Measurements from ENCODE around the gene NKX2-3.
A peak's percentile ranks its signal among the peaks of the same experiment; 100 is the strongest.

NKX2-3 gene

DNA sequence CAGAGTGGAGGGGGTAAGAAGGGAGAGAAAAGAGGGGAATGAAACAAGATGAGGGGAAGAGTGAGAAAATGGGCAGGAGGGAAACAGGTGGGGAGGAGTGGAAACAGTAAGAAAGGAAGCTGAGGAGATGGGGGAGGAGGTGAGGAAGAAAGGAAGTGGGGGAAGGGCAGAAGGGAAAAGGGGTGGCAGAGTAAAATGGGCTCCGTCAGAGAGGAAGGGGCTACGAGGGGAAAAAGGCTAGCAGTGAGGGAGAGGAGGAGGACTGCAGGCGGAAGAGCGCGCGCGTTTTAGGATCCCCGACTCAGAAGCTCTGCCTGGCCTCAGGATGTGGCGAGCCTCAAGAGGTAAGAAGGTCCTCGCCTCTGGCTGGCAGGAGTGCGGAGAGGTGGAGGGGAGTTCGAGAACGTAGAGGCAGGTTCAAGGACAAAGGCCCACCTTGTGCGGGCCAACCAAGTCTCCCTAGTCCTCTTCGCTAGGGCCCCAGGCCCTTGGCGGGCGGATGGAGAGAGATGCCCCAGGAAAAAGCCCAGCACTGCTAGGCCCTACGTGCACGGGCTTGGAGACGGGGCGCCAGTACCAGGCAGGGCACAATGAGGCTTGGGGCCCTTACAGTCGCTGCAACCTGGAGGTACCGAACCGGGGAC is 5.8 kb upstream of the NKX2-3 start:
- no peak for DNase-seq (ENCODE audit: low spot score)

DNA sequence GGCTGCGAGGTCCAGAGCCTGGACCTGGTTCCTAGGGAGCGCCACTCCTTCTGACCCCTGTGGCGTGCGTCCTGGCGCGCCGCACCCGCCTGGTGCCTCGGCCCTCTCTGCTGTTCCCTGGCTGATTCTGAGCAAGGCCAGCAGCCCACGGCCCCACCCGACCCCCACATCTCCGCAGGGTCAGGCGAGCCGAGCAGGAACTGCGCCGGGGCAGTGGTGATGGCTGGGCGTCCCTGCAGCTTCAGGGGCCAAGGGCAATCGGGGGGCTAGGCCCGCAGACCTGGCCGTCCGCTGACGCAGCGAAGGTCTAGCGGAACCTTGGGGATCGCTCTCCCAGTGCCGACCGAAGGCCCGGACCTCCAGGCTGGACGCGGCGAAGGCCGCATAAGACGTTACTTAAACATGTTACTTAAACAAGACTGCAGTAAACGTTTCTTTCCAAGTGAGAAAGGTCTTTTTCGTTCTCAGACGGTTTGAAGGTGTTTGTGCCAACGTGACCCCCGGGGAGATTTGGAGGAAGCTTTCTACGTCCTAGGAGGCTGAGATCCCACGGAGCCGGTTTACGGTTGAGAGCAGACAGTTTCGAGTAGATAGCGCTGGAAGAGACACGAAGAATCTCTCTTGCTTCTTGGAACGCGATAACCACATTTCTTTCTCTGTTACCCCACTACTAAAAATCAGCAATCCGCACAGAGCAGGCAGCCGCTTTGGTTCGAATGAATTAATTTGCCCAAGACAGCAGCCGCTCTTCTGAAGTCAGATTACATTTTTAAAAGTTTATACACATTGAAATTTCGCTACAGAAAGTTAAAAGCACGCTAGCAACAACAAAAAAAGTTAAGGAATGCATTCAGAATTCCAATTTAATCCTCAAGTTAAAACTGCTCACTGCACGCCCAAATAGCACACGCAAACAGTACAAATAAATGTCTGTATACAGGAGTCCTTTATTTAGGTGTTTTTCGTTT is 4.9 kb upstream of the NKX2-3 start:
- DNase-seq (ENCODE audit: low spot score): no peak

DNA sequence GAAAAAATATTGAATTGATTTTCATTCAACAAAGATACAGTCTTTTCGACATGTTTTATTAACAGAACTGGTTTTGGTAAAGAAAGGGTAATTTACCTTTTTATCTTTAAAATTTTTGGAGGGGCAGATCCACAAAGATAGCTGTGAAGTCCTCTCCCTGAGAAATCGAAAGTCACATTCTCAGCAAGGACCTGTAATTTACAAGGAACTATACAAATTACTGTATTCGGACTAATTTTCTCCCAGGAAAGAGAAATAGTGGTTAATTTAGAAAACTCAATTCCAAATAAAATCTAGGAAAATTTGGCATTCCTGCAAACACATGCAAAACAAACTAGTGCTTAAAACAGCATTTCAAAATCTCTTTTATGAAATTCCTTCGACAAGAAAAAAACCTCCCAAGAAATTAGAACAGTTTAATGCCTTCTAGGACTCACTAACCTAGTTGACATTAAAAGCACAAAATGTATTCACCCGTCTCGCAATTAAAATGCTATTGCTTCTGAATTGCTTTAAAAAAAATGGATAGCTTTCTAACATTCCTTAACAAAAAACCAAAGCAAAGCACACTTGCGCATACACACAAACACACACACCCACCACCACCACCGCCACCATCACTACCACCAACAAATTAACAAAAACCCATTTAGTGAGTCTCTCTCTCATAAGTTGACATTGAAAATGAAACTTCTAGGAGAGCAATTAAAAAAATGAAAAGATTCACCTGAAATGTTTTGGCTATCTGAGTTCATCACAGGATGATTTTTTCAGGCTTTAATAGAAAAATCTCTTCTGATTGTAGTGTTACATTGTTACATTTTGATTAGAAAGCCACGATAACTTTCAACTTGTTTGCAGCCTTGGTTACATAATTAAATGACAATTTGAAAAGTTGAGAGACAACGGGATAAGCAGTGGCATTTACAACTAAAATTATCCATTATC is 4.0 kb upstream of the NKX2-3 start:
- no peak for DNase-seq (ENCODE audit: low spot score)

DNA sequence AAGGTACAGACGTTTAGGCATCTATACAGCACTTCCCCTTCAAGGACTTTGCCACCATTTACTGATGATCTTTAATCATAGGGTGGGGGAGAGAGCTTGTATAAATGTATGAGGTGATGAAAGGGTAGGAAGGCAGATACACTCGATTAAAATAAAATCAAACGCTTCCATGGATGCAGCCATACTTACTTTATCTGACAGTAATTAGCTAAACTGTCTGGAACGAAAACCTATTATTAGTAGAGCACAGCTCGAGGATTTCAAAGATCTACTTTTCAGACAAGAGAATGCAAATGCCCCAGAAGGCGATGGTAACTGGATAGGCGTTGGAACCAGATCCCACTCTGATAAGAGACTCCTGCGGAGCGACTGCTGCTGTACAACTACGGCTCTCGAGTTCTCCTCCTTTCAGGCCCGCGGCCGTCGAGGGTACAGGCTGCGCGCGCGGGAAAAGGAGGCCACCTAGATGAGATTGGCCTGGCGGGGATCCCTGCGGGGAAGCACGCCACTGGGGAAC is 3.1 kb upstream of the NKX2-3 start:
- no peak for DNase-seq (ENCODE audit: low spot score)

DNA sequence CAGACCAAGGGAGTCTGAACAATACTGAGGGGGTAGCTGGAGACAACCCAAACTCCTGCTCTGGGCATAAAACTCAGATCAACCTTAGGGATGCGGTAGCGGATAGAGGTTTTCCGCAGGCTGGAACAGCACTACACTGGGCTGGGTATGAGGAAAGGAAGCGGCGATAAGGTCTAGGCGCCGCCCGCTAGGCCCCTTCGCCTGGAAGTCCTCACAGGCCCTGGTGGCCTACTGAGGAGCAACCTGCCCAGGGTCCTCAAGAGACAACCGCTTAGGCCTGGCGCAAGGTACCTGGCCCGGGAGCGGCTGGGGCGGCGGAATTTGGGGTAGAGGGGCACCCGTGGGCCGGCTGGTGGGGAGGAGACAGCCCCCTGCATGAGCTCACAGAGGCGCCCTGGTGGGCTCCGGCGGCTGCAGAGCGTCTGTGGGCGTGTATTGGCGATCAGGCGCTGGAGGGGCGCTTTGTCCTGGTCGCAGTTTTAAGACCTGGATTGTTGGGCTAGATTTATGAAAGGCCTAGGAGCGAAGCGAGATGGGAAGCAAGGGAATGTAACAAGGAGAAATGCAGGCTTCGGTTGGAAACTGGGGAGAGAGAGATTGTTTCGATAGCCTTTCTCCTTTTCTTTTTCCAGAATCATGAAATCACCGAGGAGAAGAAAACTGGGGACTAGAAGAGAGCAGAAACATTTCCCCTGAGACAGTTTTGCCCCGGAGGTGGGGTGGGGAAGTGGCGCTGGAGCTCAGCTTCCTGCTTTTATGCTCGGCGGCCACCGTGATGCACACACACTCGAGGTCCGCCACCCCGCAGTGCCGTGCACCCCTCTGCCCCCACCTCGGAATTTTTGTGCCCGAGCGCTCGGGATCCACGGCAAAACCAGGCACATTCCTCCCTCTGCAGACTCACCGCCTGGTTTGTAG is 2.4 kb upstream of the NKX2-3 start:
- DNase-seq (ENCODE audit: low spot score): no peak

DNA sequence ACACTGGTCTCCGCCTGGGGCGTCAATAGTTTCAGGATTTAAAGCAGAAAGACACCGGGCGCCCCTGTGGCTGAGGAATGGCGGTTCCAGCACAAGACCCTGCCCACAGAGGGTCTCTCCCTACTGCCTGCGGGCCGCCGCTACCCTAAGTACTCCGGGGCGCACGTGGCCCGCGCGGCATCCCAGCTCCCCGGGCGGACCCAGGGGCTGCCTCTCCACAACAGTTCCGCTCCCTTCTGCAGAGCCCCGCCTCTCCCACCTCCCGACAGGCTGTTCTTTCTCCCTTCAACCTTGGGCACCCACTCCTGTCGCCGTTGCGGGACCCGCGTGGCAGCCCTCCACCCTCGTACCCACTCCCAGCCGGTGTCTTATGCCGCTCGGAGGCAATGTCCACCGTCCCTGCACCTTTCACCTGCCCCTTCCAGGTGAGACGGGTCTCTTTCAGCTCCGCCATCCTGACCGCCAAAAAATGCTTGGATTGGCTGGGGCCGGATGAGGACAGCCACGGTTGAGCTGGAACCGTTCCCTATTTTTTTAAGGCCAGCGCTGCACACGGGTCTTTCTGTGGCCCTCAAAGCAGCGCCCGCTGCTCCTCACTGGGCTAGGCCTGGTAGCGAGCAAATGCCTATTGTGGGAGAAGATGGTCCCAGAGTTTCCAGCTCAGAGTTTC is 1.6 kb upstream of the NKX2-3 start:
- no peak for DNase-seq (ENCODE audit: low spot score)

DNA sequence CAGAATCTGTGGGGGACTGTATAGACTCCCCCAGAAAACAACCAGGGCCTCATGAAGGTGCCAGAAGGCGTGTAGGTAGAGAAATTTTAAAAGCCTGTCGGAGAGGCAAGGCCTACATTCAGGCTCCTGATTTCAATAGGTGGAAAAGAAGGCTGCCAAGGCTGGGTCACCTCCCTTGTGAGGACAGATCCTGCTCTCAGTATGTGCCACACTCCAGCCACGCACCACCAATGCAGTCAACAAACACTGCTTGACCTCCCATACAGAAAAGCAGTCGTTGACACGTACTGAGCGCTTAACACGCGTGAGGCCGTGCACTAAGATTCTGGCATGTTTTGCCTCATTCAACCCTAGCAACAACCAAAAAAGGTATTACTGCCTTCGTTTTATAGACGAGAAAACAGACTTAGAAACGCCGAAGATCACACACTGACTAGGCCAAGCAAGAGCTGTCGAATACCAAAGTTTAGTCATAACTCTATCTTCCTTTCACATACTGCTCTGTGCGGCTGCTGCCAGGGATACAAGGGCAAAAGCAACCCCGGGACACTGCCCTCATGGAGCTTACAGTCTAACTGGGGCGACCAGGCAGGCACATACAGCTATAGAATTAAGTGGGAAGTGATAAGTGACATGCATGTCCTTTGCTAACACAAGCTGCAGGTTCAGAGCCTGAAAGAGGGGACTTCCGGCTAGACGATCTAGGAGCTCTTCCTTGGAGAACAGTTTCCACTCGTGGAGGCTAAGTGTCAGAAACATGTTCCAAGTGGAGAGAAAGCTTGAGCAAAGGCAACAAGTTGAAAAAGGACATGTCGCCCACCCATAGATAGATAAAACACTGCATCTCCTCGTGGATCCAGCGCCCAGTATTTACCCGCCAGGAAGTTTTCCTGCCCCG is 797 bp upstream of the NKX2-3 start:
- DNase-seq (ENCODE audit: low spot score): no peak

DNA sequence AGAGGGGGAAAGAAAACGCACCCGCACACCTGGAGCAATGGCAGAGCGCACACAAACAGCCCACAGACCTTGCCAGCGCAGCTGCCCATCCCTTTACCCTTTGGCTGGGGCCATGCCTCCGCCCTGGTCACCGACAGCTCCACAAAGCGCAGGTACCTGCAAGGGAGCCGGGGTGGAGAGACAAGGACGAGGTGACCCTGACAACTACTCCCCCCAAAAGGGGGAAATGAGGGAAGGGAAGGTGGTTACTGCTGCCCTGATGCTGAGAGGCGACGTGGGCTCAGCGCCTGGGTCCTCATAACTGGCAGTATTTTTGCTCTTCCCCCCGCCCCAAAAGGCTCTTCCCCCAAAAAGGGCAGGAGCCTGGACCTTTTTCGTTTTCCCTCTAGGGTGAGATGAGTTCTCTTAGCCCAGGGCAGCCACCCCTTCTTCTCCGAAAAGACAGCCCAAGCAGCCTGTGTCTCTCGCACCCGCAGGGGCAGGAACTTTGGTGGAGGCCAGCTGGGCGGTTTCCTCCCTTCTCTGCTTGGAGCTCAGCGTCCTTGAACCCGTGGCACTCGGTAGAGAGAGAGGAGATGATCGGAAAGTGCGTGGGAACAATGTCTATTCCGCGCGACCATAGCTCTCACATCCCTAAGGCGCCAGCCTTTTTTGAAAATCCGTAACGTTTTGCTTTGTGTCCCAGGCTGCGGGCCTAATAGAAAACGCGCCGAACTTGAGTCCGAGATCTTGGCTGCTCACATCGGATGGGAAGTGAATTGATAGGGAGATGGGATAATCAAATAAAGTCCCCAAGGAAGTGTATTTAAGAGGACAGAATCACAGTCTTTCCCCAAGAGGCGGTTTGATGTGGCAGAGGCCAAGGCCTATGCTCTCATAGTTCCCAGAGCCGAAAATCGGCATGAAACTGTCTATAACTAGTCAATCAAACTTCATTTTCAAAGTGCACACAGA is 1.0 kb downstream of the NKX2-3 start:
- no peak for DNase-seq (ENCODE audit: low spot score)

DNA sequence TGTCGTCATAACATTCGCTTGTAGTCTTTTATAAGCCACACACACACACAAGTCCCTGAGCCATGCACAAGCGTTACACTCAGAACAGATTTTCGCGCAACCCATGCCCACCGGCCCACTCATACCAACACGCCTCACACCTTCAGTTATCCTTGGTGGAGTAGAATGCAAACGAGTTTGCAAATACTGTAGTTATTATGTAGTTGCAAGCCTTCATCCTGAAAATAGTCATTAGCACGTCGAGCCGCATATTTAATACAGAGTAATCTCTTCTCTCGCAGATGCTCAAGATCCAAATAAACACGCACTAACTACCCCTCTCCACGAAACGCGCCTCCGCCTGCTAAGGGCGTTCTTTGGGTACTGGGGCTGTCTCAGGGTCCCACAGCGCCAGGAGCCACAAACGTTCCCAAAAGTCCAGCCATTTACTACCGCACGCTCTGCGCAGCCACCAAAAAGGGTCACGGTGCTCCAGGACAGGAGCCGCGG is 1.8 kb downstream of the NKX2-3 start:
- no peak for DNase-seq (ENCODE audit: low spot score)

DNA sequence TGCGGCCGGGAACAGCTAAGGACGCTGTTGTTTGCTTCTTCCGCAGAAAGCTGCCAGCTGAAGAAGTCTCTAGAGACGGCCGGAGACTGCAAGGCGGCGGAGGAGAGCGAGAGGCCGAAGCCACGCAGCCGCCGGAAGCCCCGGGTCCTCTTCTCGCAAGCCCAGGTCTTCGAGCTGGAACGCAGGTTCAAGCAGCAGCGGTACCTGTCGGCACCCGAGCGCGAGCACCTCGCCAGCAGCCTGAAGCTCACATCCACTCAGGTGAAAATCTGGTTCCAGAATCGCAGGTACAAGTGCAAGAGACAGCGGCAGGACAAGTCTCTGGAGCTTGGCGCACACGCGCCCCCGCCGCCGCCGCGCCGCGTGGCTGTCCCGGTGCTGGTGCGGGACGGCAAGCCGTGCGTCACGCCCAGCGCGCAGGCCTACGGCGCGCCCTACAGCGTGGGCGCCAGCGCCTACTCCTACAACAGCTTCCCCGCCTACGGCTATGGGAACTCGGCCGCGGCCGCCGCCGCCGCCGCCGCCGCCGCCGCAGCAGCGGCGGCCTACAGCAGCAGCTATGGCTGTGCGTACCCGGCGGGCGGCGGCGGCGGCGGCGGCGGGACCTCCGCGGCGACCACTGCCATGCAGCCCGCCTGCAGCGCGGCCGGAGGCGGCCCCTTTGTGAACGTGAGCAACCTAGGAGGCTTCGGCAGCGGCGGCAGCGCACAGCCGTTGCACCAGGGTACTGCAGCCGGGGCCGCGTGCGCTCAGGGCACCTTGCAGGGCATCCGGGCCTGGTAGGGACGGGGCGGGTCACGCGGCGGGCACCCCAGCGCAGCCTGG is 2.4 kb downstream of the NKX2-3 start:
- DNase-seq (ENCODE audit: low spot score): peak; percentile 66

DNA sequence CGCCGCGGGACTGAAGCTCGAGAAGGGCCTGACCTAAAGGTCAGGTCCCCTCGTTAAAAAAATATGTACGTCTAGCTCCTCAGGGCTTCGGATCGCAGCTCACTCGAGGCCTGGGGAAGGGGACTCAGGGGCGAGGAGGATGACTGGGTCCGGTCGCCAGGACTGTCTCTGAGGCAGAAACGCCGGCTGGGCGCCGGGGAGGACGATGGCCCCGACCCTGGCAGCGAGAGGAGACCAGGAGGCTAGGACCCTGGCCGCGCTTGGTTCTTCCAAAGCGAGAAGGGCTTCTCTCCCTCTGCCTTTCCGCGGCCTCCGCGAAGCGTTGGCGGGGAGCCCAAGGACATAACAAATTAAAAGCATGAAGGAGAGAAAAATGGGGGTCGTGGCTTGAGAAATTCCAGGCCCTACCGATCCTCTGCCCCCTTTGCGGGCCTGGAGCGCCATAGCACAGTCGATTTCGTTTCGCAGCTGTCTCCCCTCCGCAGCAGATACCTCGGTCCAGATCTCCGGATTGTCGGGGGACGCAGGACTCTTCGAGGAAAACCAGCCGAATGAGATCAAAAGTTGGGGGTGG is 3.1 kb downstream of the NKX2-3 start:
- no peak for DNase-seq (ENCODE audit: low spot score)

DNA sequence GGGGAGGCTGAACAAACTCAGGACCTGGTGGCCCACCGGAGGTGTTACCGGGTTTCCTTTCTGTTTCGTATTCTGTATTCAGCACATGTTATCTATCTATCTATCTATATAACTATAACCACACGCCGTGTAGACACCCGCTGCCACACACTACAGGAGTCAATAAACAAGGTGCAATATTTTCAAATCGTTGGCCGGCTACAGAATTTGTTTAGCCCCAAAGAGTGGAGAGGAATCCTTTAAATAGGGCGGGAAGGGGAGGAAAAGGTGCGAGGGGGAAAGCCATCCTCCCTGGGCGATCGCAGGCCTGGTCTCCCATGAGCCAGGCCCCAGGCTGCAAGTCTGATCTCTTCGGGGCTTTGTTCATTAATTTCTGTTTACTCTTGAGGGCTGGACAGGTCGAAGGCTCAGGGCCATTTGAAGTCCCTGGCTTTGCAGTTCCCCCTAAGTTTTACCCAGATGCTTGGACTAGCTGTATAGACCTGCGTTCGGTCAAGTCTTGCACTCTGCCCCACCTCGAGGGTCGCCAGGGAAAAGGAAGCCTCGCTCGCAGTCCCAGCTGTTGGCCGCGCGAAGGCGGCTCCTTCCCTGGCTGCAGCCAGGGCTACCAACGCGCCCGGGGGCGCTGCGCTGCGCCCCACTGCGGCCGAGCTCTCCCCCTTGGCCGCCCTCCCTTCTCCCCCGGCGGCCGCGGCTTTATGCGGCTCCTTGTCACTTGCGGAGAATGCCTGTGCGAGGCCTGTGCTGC is 3.8 kb downstream of the NKX2-3 start:
- DNase-seq (ENCODE audit: low spot score): no peak

DNA sequence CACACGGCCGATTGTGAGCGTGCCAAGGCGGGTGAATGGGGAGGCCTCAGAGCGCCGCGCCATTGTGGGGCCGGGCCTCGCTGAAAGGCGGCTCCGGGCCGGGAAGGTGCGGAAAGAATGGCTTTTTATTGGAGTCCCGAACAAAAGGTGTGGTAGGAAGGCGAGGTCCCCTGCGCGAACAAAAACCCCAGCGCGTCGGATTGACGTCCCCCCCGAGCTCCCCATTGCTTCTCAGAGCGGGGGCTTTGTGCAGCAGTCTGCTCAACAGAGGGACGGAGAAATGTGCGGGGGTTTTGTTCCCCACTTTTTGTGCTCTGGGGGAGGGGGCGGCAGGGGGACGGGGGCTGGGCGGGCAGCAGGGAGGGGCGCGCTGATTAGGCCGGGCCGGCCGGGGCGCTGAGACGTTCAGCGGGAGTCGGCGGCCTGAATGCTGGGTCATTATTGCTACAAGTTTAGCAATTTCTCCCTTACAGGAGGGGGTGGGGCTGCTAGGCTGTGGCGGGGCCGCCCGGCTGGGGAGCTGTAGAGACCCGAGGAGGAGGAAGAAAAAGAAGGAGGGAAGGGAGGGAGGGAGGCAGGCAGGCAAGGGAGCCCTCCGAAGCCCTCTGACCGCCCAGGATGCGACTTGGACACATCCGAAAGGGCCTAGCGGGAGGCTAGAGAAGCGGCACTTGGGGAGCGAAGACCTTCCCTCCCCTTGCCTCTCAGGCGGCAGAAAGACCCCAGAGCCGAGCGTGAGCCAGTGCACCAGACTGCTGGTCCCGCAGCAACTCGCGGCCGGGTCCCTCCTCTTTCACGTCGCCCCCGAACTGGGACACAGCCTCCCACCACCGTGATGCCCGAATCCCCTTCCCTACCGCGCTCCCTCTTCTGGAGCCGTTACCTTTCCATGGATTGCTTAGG is 4.6 kb downstream of the NKX2-3 start:
- DNase-seq (ENCODE audit: low spot score): no peak

DNA sequence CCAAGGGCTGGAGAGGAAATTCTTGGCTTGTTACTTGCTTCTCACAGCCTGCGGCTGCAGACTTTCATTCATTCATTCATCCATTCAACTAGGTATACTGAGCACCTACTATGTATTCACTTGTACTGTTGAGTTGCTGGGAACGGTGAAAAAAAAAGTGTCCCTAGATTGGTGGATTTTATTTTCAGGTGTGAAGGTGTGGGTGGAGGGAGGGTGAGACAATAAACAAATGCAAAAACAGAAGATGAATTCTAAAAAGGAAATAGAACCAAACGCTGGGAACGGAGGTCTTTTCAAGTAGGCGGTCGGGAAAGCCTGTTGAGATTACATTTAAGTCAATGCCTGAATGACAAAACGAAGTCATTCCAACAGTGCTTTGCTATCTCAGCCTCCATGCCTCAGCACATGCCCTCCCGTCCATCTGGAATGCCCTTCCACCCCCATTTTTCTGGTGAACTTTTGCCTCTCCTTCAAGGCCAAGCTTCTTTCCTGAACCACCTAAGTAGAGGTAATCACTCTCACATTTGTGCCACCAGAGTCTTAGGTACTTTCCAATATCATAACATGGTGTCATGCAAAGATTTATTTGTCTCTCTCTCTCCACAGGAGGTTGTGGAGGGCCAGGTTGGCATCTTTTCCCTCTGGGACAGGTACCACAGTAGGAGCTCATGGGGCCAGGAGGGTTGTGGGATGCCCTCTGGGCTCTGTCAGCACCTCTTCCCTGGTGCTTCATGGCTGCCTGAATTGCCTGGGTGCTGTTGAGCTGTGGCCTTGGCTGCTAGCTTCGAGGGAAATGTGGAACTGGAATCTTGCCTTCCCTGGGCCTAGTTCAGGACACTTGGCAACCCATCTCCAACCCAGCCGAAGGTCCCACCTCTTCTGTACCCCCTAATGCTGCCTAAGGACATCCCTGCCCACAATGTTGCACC is 5.5 kb downstream of the NKX2-3 start:
- no peak for DNase-seq (ENCODE audit: low spot score)
